GM19468 (cell line): ENCODE results near the gene TTC27.

Experiments used
- ATAC-seq: cut with Tn5 transposase; IDR thresholded peaks from one replicate; pipeline ENCODE4 v1.9.1; 2021; ENCODE audit warnings: mild to moderate bottlenecking, moderate library complexity, moderate number of reproducible peaks; ENCODE audit not compliant: unreplicated experiment; ENCODE audit errors: extremely low read depth

TTC27 gene

GRCh38 chr2:32663864-32664263 lies 36.0 kb downstream of the TTC27 start:
- ATAC-seq: no peak

DNA sequence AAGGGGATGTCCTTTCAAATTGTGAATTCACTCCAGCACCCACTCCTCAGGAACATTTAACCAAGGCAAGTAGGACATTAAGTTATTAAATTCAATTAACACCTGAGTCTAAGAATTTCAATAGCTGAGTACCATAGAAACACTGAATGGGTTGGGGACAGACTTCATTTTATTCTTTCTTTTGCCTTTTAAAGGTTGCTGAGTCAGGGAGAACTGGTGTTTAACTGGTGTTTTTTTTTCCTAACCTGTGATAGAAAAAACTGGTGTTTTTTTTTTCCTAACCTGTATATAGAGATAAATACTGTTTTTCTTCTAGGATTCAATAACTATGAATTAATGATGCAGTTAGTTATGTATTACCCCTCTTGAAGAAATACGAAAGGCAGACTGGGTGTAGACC lies 38.9 kb downstream of the TTC27 start:
- ATAC-seq: no peak

GRCh38 chr2:32668254-32668653 lies 40.4 kb downstream of the TTC27 start:
- no peak for ATAC-seq

DNA sequence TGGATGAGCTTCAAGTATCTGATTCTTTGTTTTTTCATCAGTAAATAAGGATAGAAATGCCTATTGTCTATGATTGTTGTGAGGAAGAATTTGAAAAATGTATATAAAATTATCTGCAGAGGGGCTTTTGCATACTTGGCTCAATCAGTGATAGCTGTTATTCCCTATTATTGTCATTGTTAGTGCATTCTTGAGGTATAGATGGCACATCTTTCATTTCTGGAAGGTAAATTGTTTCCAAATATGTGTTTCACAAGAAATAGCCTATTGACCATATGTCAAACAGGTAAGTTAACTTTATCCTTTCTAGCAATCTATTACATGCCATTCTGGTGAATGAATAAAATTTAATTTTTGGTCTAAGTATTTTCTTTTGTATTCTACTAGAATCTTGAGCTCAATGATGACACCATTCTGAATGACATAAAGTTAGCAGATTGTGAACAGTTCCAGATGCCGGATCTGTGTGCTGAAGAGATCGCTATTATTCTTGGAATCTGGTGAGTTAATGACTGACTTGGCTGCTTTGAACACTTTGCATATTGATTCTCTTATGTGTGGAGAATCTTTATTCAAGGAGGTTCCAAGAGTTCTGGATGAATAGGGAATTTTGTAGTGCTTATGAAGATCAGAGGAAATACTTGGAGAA lies 44.2 kb downstream of the TTC27 start:
- no peak for ATAC-seq

DNA sequence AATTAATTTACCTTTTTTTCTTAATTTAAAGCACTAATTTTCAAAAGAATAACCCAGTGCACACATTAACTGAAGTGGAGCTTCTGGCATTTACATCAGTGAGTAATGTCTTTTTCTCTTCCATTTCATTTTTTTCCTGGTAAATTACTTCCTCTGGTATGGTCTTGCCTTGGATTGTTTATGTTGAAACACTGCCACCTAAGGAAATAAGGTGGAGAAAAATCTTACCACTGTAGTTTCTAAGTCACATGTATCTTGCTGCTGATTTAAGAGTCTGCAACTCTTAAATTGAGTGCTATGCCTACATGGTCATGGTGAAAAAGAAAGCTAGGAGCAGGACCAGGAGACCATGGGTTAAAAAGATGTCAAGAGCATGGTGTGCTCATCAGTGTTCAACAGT lies 51.0 kb downstream of the TTC27 start:
- ATAC-seq: no peak

DNA sequence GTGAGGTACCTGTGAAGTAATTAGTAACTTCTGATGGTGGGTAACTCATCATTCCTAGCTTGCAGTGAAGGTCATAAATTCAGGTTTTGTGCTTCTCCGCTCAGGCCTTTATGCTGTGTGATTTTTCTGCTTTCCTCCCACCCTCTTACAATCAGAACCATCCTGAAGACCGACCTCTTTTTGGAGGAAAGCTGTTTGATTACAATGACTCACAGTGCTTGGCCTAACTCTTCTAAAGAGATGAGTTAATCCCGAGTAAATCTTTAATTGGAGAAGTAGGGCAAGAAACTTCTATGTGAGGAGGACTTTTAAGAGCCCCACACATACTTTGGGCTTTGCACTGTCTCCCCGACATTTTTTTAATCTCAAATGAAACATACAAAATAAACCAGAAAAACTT lies 53.1 kb downstream of the TTC27 start:
- ATAC-seq: no peak

- no peak for ATAC-seq
These were observed 55.8 kb downstream of the TTC27 start for GRCh38 chr2:32683520-32684086.

DNA sequence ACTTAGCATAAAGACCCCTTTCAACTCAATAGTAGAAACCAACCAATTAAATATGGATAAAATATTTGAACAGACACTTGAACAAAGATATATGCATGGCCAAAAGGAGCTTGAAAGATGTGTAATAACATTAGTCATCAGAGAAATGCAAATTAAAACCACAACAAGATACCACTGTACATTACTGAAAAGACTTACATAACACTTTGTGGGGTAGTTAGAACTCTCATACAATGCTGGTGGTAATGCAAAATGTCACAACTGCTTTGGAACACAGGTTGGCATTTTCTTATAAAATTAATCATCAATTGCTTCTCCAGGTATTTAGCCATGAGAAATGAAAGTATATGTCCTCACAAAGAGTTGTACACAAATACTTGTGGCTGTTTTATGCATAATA lies 60.7 kb downstream of the TTC27 start:
- ATAC-seq: no peak

DNA sequence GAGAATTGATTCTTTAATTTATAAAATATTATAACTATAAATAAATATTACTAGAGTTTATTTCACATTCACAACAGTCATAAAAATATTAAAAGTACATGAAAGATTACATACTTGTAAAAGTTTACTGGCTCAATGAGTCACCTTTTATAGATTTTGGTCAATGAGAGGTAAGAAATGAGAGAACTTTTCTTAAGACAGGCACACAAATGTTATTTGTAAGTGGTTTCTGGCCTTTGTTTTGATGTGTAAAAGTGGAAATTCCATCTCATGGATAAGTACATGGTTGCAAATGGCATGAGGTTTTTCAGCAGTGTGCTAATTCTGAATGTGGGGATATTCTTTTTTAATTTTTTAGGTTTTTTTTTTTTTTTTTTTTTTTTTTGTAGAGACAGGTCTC lies 63.8 kb downstream of the TTC27 start:
- ATAC-seq: no peak

DNA sequence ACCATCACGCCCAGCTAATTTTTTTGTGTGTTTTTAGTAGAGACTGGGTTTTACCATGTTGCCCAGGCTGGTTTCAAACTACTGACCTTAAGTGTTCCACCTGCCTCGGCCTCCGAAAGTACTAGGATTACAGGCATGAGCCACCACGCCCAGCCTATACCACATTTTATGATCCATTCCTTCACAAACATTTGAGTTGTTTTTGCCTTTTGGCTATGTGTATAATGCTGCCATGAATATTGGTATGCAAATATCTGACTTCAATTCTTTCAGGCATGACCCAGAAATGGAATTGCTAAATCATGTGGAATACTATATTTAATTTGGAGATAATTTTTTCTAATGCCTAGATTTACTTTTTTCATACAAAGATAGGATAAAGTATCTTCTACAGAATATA lies 68.6 kb downstream of the TTC27 start:
- ATAC-seq: no peak

DNA sequence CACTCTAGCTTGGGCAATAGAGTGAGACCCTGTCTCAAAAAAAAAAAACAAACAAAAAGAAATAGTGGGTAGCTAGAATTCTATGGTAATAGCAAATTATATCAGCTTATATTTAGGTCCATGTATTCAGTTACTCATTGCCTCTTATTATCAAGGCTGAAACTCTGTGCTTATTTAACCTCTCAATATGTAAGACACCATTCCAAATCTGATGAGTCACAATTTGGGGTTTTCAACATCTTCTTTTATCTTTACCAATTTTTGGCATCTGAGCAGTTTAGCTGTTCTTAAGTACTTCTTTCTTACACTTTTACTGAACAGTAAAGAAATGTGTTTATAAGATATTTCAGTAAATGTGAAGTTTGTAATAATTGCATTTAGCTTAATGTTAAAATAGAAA lies 69.3 kb downstream of the TTC27 start:
- no peak for ATAC-seq

DNA sequence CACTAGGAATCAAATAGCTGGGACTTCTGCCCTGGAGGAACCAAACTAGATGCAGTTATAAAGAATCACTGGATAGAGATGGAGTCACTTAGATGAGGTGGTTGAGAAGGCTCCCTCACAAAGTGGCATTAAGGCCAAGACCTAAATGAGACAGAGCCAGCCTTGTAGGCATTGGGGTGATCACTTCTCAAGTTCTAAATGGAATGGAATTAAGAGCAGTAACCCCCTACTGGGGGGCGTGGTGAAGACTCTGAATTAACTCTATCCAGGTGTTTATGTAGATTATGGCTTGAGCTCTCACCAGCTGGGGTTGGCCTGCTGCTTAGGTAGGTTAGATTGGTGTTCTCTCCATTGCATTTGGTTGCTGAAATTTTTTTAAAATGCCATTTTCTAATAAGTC lies 71.3 kb downstream of the TTC27 start:
- no peak for ATAC-seq

DNA sequence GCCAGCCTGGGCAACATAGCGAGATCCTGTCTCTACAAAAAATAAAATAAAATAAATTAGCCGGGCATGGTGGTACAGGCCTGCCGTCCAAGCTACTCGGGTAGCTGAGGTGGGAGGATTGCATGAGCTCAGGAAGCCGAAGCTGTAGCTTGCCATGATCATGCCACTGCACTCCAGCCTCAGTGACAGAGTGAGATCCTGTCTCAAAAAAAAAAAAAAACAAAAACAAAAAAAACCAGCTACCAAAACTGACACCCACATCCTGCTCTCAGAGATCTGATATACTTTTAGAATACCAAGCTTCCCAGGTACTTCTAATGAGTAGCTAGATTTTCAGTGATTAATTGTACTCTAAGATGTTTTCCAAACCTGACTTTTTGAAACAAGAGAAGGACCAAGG lies 74.0 kb downstream of the TTC27 start:
- no peak for ATAC-seq

DNA sequence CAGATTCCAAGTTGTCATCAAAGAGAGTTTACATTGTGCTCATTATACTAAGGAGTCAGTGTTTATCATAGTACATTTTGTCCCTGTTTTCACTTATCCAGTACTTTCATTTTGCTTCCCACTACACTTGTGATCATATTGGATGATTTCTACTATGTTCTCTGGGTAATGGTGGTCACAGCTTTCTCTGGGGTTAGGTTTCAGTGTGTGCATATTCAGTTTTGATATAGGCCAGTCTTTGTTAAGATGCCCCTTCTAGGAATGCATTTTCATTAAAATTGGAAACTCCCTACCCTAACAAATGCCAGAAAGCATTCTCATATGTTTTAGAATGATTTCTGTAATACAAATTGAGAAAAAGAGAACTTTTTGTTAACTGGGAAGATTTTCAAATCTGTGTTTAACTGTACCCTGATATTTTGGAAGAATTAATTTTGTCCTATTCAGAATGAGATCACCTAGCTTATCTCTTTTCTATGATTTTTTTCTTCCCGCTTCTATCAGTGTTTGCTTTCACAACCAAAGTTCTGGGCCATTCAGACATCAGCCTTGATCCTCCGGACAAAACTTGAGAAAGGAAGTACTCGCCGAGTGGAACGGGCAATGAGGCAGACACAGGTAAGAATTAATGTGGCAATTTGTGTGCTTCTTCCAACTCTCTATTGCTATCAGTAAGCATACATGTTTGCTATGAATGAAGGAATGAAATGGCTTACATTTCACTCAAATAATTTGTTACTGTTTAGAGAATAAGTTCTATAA lies 74.6 kb downstream of the TTC27 start:
- no peak for ATAC-seq

GRCh38 chr2:32706815-32707579 lies 79.1 kb downstream of the TTC27 start:
- ATAC-seq: no peak

- ATAC-seq: no peak
These were observed 83.4 kb downstream of the TTC27 start for GRCh38 chr2:32711219-32711618.

DNA sequence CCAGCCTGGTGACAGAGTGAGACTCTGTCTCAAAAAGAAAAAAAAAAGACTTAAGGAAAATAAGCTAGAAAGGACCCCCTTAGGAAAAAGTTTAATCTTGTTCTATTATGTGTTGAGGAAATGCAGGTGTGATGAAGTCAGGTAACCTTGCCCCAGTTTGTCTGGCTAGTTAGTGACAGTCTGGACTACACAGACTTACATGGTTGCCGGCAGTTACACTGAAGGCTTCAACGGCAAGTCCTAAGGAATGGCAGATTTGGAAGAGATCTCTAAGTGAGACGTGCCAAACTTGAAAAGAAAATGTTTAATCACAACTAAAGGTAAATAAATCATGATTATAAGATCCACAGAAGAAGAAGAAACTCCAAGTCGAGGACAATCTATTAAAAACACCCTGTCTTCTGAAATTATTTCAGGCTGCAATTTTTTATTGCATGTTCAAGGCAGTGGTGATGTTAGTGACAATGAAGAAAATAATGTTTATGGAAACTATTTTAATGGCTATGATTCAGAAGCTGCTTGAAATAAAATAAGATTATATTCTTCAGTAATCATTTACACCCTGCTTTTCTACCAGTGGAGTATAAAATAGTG lies 84.2 kb downstream of the TTC27 start:
- ATAC-seq: no peak

GRCh38 chr2:32712870-32713269 lies 85.0 kb downstream of the TTC27 start:
- ATAC-seq: no peak

DNA sequence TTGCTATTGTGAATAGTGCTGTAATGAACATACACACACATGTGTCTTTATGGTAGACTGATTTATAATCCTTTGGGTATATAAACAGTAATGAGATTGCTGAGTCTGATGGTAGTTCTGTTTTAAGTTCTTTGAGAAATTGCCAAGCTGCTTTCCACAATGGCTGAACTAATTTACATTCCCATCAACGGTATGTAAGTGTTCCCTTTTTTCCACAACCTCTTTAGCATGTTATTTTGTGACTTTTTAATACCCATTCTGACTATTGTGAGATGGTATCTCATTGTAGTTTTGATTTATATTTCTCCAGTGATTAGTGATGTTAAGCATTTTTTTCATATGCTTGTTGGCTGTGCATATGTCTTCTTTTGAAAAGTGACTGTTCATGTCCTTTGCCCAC lies 86.7 kb downstream of the TTC27 start:
- no peak for ATAC-seq

DNA sequence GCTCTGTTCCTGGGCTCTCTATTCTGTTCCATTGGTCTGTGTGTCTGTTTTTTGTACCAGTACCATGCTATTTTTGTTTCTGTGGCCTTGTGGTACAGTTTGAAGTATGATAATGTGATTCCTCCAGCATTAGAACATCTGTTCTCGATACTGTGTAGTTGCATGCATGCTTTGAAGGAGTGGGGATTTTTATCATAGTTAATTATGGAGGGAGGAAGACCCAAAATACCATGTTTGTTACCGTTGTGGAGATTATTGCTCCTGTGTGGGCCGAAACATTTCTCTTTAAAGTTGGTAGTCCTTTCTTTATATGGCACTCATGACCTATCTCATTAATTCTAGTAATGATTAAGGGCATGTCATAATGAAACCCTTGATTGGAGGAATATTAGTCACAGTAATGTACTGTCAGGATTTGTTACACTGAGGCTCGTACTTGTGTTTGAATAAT lies 87.6 kb downstream of the TTC27 start:
- peak; percentile 73 for ATAC-seq

DNA sequence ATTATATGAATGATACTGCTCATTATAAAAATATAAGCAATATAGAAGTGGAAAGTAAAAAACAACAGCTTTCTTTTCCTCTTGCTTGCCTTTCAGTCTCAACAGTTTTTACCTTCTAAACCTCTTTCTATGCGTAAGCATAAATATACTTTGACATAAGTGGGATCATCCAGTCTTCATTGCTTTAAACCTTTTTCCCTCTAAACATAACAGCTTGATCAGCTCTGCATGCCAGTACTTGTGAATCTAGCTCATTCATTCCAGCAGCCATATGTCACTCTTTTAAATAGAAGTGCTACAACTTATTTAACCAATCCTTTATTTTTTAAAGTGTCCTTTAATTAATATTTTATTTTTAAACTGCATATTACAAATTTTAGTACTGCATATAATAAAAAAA lies 88.1 kb downstream of the TTC27 start:
- ATAC-seq: no peak
